MG63 (cell line): ENCODE data around the gene MSMO1. TPM values are rescaled to one million over a fixed set of nuclear protein-coding genes. Genes with fewer than 3 reads are reported as not detected.
"Not testable (repeated sequence)": the region's sequence is repeated elsewhere in the genome, so short reads cannot be mapped to it uniquely, and the experiment has no call there.

Source experiments
- DNase-seq: peaks from one replicate; pipeline ENCODE4 v3.0.0-alpha.2; 2020
- H3K27me3 ChIP-seq: fragments of 250-450 bp; sonication (Bioruptor Pico); 2 replicates; pipeline ENCODE4 v1.5.1; 2020; ENCODE audit warnings: mild to moderate bottlenecking, moderate library complexity
- H3K36me3 ChIP-seq: fragments of 250-450 bp; sonication (Bioruptor Pico); 2 replicates; pipeline ENCODE4 v1.5.1; 2020; ENCODE audit warnings: mild to moderate bottlenecking, moderate library complexity
- H3K4me3 ChIP-seq: fragments of 250-450 bp; sonication (Bioruptor Pico); 2 replicates; pipeline ENCODE4 v1.5.1; 2020; ENCODE audit warnings: mild to moderate bottlenecking, moderate library complexity
- H3K9me3 ChIP-seq: fragments of 250-450 bp; sonication (Bioruptor Pico); 2 replicates; pipeline ENCODE4 v1.5.1; 2020; ENCODE audit warnings: mild to moderate bottlenecking, moderate library complexity
- total RNA-seq: library from RNA; depleted of rRNA; stranded (reverse); fragments of >200 nt; shearing (Covaris generic); gene quantifications from 2 replicates; pipeline ENCODE4 v1.2.3, GENCODE V29; 2014; ENCODE audit warnings: low replicate concordance; rRNA removed

The MSMO1 gene
- 58.1 and 77.1 TPM in 2 replicates for total RNA-seq

DNA sequence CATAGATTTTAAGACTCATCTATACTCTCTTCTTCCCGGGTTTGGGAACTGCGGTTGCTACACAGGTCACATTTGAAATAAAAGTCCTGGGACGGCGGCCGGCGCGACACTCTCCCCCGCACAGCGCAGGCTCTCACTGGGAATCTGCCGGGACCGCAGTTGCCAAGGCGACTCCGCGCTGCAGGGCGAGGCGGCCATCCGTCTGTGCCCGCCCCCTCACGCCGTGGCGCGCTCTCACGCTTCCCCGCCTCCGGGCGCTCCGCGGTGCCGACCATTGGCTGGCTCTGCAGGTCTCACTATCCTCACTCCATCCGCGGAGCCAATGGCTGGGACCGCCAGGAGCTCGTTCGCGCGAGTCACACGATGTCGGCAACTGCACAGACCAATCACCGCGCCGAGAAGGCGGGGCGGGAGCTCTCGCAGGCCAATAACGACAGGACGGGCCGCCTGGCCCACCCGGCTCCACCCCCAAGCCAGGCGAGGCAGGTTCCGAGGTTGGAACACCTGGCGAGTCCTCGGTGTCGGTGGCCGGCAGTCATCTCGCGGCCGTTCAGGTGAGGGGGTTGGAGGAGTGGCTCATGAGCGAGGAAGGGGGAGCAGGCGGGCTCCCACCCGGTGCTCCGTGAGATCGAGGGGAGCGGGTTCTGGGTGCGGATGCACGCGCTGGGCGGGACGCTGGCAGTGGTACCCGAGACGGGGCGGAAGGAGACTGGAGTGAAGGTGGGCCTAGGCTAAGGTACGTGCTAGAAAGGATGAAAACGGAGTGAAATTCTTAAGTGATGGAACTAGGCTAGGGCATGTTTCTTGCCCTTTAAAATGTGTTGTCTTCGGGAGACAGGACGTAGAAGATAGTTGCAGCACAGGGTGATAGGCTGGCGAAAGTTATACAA, at the start of gene MSMO1:
TSS of gene MSMO1 (plus strand) at position 459 of the 890 bp plus-strand sequence. CDS start 5,702 bp downstream, outside the sequence.
- peaks cover 9% of the 10 kb centered on the region for H3K9me3 ChIP-seq
- DNase-seq = peak; percentile 100
- peaks cover 3% of the 10 kb centered on the region for H3K36me3 ChIP-seq
- no peaks in the 10 kb centered on the region for H3K27me3 ChIP-seq
- H3K4me3 ChIP-seq = peak within 1 kb of the TSS; percentile 93

DNA sequence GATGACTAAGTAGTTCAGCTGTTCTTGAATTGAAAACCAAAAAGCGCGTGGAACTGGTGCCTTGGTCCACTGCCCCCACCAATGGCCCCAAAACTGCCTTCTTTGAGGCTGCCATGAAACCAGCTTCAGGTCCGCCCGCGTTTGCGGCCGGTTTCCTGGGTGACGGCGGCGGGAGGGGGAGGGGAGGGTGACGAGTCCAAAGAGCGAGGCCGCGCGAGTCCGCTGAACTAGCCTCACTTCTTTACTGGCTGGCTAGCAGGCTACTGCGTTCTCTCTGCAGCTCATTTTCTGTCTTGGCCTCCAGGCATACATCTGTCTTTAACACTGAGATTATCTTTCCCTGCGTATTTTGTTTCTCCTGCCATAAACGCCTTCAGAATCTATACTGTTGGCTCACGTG, 47.9 kb upstream of the MSMO1 start:
- not testable (repeated sequence) for H3K4me3 ChIP-seq, H3K36me3 ChIP-seq, H3K9me3 ChIP-seq, DNase-seq, H3K27me3 ChIP-seq

DNA sequence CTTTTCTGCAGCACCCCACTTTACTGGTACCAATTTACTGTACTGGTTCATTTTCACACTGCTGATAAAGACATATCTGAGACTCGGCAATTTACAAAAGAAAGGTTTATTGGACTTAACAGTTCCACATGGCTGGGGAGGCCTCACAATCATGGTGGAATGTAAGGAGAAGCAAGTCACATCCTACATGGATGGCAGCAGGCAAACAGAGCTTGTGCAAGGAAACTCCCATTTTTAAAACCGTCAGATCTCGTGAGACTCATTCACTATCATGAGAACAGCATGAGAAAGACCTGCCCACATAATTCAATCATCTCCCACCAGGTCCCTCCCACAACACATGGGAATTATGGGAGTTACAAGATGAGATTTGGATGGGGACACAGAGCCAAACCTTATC, 42.8 kb upstream of the MSMO1 start:
- not testable (repeated sequence) for DNase-seq, H3K9me3 ChIP-seq, H3K4me3 ChIP-seq, H3K27me3 ChIP-seq, H3K36me3 ChIP-seq

DNA sequence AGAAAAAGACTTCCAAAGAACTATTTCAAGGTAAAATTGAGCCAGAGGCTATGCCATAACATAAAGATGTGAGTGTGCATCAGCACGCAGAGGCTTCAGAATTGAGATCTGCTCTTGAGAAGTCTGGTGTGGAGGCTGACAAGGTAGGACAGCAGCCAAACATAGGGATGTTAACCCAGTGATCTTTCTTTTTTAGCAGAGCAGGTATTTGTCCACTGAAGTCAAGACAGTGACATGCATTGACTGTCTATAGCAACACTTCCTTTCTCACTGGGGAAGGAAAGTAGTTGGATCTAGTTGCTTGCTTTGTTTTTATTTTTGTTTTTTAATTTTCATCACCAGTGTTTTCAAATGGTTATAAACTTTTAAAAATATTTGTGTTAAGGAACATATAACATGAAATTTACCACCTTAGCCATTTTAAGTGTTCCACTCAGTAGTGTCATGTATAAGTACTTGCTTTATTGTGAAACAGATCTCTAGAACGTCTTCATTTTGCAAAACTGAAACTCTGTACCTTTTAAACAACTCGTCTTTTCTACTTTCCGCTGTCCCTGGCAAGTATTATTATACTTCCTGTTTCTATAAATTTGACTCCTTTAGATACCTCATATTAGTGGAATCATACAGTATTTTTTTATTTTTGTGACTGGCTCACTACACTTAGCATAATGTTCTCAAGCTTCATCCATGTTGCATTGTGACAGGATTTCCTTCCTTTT, 40.7 kb upstream of the MSMO1 start:
- not testable (repeated sequence) for DNase-seq, H3K27me3 ChIP-seq, H3K36me3 ChIP-seq, H3K4me3 ChIP-seq, H3K9me3 ChIP-seq

DNA sequence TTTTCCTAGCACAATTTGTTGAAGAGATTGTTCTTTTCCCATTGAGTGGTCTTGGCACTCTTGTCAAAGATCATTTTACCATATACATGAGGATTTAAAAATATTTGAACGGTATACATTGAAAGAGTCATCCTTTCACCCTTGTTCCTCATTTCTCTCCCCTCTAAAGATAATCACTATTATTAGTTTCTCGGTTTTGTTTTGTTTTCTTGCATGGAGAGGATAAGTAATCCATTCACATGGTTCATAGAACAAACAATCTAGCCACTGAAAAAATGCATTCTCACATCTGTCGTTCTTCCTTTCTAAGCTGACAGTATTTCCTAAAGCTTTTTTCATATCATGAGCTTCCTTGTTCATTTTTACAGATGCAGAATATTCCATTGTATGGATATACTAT, 39.2 kb upstream of the MSMO1 start:
- no peaks in the 10 kb centered on the region for H3K36me3 ChIP-seq
- no peaks in the 10 kb centered on the region for H3K27me3 ChIP-seq
- no peaks in the 10 kb centered on the region for H3K9me3 ChIP-seq
- DNase-seq = no peak
- H3K4me3 ChIP-seq = no peak overlapping the region

DNA sequence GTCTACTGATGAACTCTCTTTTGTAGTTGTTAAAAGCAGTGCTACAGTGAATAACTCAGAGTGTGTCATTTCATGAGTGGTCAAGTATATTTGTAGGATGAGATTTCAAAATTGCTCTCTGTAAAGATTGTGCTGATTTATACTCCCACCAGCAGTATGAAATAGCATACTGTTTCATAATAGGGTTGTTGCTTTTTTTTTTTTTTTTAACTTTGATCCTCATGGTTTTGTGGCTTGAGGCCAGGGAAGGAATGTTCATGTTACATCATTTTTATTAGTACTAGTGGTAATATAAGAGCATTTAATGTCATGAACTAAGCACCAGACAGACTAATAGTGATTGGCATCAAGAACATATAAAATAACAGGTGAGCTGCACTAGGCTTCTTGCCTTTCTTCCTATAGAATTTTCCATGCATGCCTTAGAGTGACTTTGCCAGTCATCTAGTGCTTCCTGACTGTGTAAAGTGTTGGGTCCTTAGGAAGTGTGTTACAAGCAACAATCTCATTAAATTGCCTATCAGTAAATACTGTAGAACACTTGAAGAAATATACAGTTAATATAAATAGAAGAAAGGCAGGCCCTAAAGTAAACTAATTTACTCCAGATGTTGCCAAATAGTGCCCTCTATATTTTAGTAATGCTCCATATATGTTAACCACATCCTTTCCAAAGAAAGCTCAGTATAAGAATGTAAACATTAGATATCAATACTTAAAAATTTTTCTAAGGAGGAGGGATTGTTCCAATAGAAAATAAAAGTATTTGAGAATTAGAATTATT, 38.6 kb upstream of the MSMO1 start:
- H3K36me3 ChIP-seq = no peaks in the 10 kb centered on the region
- DNase-seq = no peak
- no peaks in the 10 kb centered on the region for H3K27me3 ChIP-seq
- no peaks in the 10 kb centered on the region for H3K9me3 ChIP-seq
- H3K4me3 ChIP-seq = no peak overlapping the region

DNA sequence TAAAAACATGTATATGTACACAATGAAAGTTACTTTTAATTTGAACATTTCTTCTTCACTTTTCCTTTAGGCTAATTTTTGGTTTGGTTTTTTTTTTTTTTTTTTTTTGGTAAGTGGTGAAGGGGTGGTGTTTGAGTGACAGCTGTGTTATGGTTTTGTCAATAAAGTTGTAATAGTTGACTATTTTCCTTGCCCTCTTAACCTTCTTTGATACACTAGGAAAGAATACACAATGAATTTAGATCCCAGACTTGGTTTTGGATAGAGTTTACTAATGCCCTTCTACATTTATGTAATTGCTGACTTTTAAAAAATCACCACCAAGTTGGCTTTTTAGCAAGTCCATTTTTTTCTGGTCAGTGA, 38.1 kb upstream of the MSMO1 start:
- Histone ChIP-seq H3K9me3 (no peaks in the 10 kb centered on the region), H3K27me3 (no peaks in the 10 kb centered on the region), H3K4me3 (no peak overlapping the region), H3K36me3 (no peaks in the 10 kb centered on the region)
- no peak for DNase-seq

DNA sequence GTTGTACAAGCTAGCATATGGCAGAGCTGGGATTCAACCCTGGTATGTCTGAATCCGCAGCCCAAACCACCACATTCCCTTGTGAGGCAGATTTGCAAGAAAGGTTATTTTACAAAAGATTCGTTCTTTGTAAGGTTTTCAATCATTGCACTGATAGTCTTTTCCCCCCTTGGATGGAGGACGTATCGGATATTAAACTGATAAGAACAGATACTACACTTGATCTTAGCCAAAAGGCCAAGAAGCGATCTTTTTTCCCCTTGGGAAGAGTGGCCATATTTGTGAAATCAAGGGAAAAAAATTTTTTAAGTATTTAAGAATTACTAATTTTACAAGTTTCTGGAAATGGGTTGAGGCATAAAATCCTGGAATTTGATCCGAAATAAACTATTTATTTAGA, 34.4 kb upstream of the MSMO1 start:
- H3K9me3 ChIP-seq = no peaks in the 10 kb centered on the region
- DNase-seq = no peak
- H3K36me3 ChIP-seq = no peaks in the 10 kb centered on the region
- H3K27me3 ChIP-seq = no peaks in the 10 kb centered on the region
- H3K4me3 ChIP-seq = no peak overlapping the region

DNA sequence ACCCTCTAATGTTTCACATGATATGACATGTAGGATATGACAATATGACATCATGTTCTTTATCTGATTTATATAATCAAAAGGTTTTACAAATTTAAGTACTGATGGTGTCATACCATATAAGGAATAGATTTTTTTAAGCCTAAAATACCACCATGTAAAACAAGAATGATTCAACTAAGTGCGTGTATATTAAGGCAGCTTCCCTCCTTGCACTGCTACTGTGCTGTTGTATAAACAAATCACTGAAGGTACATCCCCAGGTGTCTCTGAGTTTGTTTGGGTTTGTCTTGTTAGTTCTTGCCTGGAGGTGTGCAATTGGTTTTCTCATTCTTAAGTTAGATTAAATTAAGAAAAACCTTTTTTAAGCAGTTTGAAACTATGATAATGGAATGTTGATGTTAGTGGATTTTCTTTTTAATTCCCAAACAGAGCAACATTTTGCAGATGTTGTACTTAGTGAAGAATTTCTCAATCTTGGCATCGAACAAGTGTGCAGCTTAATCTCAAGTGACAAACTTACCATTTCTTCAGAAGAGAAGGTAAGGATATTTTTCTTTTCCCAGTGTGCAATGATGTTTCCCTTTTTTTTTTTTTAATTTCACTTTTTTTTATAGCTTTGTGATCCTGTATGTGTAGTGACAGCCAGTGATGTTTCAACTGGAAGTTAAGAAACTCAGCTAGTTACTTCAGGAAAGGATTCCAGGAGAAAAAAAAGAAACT, 33.4 kb upstream of the MSMO1 start:
- Histone ChIP-seq H3K36me3 (no peaks in the 10 kb centered on the region), H3K9me3 (no peaks in the 10 kb centered on the region), H3K27me3 (no peaks in the 10 kb centered on the region), H3K4me3 (no peak overlapping the region)
- DNase-seq = no peak

DNA sequence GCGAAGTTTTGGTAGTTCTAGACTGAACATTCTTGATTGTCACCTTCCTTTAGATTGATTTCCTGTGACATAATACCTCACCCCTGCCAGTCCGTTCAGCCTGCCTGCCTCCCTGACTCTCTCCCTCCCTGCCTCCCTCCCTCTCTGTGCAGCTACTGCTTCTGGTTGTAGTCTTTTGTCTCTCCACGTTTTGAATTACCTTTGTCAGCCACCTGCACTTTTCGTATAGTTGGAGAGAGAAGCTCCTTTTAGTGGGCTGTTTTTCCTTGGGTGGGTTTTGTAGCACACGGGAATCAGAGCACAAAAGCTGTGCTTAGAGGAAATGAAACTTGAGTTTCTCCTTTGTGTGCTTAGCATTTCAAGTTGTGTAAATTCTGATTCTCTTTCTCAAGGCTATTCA, 32.6 kb upstream of the MSMO1 start:
- no peak for DNase-seq
- no peak overlapping the region for H3K4me3 ChIP-seq
- no peaks in the 10 kb centered on the region for H3K9me3 ChIP-seq

DNA sequence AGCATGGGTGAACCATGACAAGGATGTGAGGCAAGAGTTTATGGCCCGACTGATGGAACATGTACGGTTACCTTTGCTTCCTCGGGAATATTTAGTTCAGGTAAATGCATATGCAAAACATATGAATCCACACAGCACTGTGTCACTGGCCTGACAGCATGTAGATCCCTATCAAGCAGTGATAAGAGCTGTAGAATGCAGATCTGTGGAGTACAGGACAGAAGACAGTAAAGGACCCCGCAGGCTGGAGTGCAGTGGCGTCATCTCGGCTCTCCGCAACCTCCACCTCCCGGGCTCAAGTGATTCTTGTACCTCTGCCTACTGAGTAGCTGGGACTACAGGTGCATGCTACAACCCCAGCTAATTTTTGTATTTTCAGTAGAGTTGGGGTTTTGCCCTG, 29.8 kb upstream of the MSMO1 start:
- DNase-seq = no peak
- no peaks in the 10 kb centered on the region for H3K36me3 ChIP-seq
- H3K27me3 ChIP-seq = no peaks in the 10 kb centered on the region

More for the DNA sequence above, 32.6 kb upstream of the MSMO1 start:
- no peaks in the 10 kb centered on the region for H3K36me3 ChIP-seq
- no peaks in the 10 kb centered on the region for H3K27me3 ChIP-seq

DNA sequence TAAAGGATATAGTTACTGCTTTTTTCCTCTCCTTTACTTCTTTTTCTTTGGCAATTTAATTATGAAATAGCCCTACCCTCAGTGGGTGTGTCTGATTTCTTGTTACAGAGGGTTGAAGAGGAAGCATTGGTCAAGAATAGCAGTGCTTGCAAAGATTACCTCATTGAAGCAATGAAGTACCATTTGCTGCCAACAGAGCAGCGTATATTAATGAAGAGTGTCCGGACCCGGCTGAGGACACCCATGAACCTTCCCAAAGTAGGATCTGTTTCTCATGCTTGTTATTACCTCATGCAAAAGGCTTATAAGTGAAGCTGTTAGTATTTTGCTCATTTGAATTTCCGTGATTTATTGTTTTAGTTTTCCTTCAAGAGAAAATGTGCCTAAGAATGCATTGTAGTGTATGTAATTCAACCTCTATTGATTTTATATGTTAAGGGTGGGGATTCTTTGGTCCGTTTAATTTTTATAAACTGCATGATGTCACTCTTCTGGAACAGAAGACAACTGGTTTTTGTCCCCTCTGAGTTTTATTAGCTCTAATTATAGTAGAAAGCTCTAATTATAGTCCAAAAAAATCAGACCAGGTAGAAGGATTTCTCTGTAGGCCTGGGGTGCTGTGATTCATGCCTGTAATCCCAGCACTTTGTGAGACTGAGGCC, 27.9 kb upstream of the MSMO1 start:
- Histone ChIP-seq H3K4me3 (no peak overlapping the region), H3K27me3 (no peaks in the 10 kb centered on the region), H3K36me3 (no peaks in the 10 kb centered on the region), H3K9me3 (no peaks in the 10 kb centered on the region)
- DNase-seq = no peak

More for the DNA sequence above, 29.8 kb upstream of the MSMO1 start:
- Histone ChIP-seq H3K9me3 (no peaks in the 10 kb centered on the region), H3K4me3 (no peak overlapping the region)

DNA sequence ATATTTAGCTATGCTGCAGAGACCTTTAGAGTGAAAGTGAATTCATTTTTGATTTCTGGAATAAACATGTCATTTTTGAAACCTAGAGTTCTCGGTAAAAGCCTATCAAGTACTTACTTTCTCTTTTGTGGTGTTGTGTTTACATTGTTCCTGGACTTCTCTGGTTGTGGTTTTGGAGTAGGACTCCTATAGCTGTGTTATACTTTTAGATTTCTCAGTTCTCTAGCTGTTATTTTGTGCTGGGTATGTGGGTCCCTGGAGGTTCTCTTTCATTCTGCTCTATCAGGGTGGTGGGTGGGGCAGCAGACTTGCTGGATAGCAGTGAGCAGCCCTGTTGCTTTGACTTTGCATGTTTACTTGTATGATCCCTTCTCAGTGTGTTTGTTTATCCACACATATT, 25.6 kb upstream of the MSMO1 start:
- Histone ChIP-seq H3K36me3 (no peaks in the 10 kb centered on the region), H3K9me3 (no peaks in the 10 kb centered on the region), H3K4me3 (peak overlapping the region; percentile 42), H3K27me3 (no peaks in the 10 kb centered on the region)
- no peak for DNase-seq

DNA sequence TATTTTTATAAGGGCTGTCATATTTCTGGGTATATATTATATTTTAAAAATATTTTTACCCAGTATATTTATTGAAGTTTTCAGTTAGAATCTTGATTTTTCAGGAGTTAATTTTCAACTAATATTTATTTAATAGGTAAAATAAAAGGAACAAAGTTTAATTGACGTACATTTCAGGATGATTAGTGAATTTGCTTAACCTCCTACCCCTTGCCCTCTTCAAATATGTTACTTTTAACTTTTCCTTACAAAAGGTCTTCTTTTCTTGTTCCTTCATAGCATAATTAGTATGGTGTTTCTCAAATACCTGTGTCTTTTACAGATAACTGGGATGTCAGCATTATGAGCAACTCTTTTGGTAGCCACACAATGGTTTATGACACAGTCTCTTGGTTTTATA, 24.8 kb upstream of the MSMO1 start:
- no peak for DNase-seq
- H3K4me3 ChIP-seq = no peak overlapping the region
- no peaks in the 10 kb centered on the region for H3K9me3 ChIP-seq
- H3K36me3 ChIP-seq = no peaks in the 10 kb centered on the region
- no peaks in the 10 kb centered on the region for H3K27me3 ChIP-seq

DNA sequence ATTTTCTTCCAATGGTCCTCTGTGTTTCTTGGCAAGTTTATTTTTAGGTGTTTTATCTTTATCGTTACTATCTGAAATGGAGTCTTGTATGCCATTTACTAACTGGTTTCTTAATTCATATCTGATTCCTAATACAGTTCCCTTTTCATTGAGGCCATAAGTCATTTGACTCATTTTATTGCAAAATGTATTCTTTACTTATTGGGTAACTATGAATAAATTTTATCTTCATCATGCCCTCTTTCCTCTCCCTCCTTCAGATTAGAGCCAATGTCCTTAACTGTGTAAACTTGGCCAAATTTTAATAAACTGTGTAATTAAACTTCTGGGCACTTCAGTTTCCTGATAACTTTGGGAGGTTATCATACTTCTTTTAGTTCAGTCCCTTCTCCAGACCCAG, 19.3 kb upstream of the MSMO1 start:
- no peaks in the 10 kb centered on the region for H3K27me3 ChIP-seq
- H3K36me3 ChIP-seq = no peaks in the 10 kb centered on the region
- no peak for DNase-seq
- no peak overlapping the region for H3K4me3 ChIP-seq
- no peaks in the 10 kb centered on the region for H3K9me3 ChIP-seq

DNA sequence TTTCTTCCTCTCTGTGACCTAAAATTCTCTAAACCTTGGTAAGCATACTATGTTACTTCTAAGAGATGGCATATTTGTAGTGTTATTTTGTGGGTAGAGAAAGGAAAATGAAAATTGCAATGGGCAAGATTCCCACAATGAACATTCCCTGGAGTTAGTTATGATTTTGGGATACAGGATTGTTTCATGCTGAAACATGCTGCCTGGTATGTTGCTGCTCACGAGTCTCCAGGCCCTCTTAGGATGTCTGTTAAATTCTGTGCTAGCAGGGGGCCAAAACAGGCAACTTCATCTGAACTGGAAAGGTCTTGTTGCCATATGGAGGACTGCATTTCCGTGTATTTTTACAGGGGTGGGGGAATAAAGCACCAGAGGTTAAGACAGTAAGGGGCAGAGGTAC, 18.9 kb upstream of the MSMO1 start:
- Histone ChIP-seq H3K4me3 (no peak overlapping the region), H3K36me3 (no peaks in the 10 kb centered on the region), H3K27me3 (no peaks in the 10 kb centered on the region), H3K9me3 (no peaks in the 10 kb centered on the region)
- no peak for DNase-seq
